ENCODE results near the gene PTH.

The PTH gene

DNA sequence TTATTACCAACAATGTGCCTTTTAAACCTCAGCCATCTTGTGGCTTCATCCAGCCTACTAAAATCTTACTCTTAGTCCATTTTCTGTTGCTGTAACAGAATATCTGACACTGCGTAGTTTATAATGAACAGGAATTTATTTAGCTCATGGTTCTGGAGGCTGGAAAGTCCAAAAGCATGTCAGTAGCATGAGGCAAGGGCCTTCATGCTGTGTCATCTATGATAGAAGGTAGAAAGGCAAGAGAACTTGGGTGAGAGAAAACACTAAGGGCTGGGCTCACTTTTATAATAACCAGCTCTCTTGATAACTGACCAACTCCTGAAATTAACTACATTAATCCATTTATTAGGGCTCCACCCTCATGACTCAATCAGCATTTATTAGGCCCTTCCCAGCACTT is 46.3 kb downstream of the PTH start:
- no peak for DNase-seq (ENCODE audit: low read depth in 1 of 2, low spot score in 1 of 2)

- DNase-seq (ENCODE audit: low read depth in 1 of 2, low spot score in 1 of 2): no peak
These were observed 46.9 kb downstream of the PTH start for GRCh38 chr11:13448876-13449275.

DNA sequence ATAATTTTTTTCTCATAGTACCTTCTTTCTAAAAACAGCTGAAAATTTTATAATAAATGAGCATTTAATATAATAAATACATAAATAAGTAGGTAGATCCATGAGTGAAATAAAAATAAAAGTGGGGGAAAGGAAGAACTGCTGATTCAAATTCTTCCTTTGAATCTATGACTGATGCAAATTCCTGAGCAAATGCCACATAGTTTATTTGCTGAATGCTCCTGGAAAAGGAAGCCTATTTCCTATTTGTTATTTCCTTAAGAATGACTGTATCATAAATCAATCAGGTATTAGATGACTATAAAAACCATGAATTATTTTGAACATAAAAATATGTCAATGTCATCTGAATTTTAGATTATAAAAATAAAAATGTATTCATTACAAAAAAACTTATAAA is 49.4 kb downstream of the PTH start:
- DNase-seq (ENCODE audit: low read depth in 1 of 2, low spot score in 1 of 2): no peak

GRCh38 chr11:13445588-13445987 is 50.2 kb downstream of the PTH start:
- DNase-seq (ENCODE audit: low read depth in 1 of 2, low spot score in 1 of 2): no peak

All from activated T-helper 1 cell treated with anti-CD3 and anti-CD28 coated beads, Interleukin-2, amount 50 U/mL, for 16 hours (primary cell).